ENCODE measurements around the gene PRPF19. TPM values are rescaled to one million over a fixed set of nuclear protein-coding genes. Genes with fewer than 3 reads are reported as not detected.

PRPF19 gene
- total and polyA plus RNA-seq, 2 donors from 2014 or later = 70.7 to 72.1 TPM

DNA sequence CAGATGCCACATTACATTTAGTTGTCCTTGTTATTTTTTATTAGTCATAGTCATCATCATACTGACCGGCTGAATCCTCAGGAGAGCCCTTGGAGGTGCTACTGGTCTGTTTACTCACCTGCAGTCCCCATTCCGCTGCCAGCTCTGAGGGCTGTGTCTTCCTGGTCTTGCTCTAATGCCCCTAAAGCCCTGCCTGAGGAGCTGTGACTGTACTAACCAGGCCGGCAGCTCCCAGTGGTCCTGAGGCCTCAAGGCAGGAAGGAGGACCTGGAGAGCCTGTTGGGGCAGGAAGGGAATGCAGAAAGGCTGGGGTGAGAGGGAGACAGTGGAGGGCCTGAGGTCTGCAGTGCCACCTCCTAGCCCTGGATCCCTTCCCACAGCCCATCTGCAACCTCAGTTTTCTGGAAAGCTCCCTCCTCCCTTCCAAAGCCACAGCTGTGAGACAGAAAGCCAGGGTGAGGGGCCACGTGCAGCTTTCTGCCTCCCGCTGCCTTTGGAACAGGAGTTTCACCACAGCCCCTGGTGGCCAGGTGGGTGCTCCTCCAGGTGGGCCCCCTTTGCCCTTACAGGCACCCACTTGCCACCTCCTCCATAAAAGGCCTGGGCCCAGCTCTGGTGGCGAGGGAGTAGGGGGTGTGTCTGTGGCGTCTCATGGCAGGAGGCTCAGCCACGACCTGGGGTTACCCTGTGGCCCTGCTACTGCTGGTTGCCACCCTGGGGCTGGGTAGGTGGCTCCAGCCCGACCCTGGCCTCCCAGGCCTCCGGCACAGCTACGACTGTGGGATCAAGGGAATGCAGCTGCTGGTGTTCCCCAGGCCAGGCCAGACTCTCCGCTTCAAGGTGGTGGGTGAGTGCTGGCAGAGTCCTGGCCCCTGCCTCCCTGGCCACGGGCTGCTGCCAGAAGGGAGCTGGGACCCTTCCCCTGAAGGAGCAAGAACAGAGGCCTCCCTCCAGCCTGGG is 39.2 kb downstream of the PRPF19 start, which contains the start of gene ZP1:
Gene ZP1, plus strand, starts transcription at position 632 of the 960 bp plus-strand sequence. Its CDS starts 20 bp downstream, at position 652.
- DNase-seq = peak in 3 of 5 donors; percentile 37 to 55 (median 51)
- TF ChIP-seq, protein P1, sequence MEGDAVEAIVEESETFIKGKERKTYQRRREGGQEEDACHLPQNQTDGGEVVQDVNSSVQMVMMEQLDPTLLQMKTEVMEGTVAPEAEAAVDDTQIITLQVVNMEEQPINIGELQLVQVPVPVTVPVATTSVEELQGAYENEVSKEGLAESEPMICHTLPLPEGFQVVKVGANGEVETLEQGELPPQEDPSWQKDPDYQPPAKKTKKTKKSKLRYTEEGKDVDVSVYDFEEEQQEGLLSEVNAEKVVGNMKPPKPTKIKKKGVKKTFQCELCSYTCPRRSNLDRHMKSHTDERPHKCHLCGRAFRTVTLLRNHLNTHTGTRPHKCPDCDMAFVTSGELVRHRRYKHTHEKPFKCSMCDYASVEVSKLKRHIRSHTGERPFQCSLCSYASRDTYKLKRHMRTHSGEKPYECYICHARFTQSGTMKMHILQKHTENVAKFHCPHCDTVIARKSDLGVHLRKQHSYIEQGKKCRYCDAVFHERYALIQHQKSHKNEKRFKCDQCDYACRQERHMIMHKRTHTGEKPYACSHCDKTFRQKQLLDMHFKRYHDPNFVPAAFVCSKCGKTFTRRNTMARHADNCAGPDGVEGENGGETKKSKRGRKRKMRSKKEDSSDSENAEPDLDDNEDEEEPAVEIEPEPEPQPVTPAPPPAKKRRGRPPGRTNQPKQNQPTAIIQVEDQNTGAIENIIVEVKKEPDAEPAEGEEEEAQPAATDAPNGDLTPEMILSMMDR (IDR thresholded peaks at IDR 0.05; ENCODE audit: borderline replicate concordance, extremely low read depth, insufficient read depth) = no peak
- no peaks in the 10 kb centered on the region for H3K36me3 ChIP-seq (ENCODE audit: control insufficient read depth in 2 of 3, insufficient read depth in 3 of 3, low read length in 3 of 3)

DNA sequence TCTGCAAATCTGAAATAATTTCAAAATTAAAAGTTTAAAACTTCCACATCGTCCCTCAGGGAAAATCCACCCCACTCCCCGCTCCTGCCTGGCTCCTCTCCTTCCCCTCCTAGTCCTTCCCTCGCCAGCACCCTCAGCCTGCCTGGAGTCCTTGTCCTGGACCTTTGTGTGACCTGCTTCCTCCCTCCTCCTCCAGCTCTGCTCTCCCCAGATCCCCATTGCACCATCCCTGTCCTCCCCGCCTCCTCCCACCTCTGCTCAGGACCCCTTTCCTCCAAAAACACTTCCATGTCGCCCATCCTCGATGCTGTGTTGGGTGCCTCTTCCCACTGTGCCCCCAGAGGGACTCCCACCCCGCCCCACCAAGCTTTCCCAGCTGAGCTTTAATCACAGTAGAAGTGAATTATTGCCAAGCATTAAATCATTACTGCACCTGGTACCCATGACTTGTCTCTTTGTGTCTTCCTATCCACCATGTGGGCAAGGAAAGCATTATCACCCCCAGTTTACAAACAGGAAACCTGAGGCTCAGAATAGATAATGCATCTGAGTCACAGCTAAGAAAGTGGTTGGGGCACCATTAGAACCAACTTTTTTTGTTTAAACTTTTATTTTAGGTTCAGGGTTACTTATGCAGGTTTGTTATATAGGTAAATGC is 41.4 kb downstream of the PRPF19 start:
- Histone ChIP-seq H3K4me1 (ENCODE audit: control insufficient read depth in 2 of 3, insufficient read depth in 2 of 3, low read depth in 1 of 3, low read length in 3 of 3) (no peaks in the 10 kb centered on the region), H3K27ac (ENCODE audit: low read depth in 2 of 2, low read length in 2 of 2) (no peak overlapping the region), H3K4me3 (ENCODE audit: low read length in 3 of 3) (no peak overlapping the region), H3K27me3 (ENCODE audit: control insufficient read depth, insufficient read depth, low read length) (no peaks in the 10 kb centered on the region), H3K9ac (ENCODE audit: low read length in 3 of 3) (no peak overlapping the region), H3K36me3 (ENCODE audit: control insufficient read depth in 2 of 3, insufficient read depth in 3 of 3, low read length in 3 of 3) (no peaks in the 10 kb centered on the region), H3K9me3 (ENCODE audit: control insufficient read depth in 2 of 3, insufficient read depth in 1 of 3, low read length in 3 of 3) (no peaks in the 10 kb centered on the region)
- intact Hi-C loops (cut with DNase I) = no loop called here
- DNase-seq = no peak
- TF ChIP-seq, protein P1 (IDR thresholded peaks at IDR 0.05; ENCODE audit: borderline replicate concordance, extremely low read depth, insufficient read depth) = no peak
- FAIRE-seq = no peak

More for the DNA sequence above, 39.2 kb downstream of the PRPF19 start, which contains the start of gene ZP1:
- Histone ChIP-seq H3K27me3 (ENCODE audit: control insufficient read depth, insufficient read depth, low read length) (no peaks in the 10 kb centered on the region), H3K27ac (ENCODE audit: low read depth in 2 of 2, low read length in 2 of 2) (no peak within 1 kb of the TSS), H3K9ac (ENCODE audit: low read length in 3 of 3) (no peak within 1 kb of the TSS), H3K9me3 (ENCODE audit: control insufficient read depth in 2 of 3, insufficient read depth in 1 of 3, low read length in 3 of 3) (no peaks in the 10 kb centered on the region), H3K4me1 (ENCODE audit: control insufficient read depth in 2 of 3, insufficient read depth in 2 of 3, low read depth in 1 of 3, low read length in 3 of 3) (no peaks in the 10 kb centered on the region), H3K4me3 (ENCODE audit: low read length in 3 of 3) (no peak within 1 kb of the TSS)
- no peak for FAIRE-seq
- intact Hi-C loops (cut with DNase I) = no loop called here

DNA sequence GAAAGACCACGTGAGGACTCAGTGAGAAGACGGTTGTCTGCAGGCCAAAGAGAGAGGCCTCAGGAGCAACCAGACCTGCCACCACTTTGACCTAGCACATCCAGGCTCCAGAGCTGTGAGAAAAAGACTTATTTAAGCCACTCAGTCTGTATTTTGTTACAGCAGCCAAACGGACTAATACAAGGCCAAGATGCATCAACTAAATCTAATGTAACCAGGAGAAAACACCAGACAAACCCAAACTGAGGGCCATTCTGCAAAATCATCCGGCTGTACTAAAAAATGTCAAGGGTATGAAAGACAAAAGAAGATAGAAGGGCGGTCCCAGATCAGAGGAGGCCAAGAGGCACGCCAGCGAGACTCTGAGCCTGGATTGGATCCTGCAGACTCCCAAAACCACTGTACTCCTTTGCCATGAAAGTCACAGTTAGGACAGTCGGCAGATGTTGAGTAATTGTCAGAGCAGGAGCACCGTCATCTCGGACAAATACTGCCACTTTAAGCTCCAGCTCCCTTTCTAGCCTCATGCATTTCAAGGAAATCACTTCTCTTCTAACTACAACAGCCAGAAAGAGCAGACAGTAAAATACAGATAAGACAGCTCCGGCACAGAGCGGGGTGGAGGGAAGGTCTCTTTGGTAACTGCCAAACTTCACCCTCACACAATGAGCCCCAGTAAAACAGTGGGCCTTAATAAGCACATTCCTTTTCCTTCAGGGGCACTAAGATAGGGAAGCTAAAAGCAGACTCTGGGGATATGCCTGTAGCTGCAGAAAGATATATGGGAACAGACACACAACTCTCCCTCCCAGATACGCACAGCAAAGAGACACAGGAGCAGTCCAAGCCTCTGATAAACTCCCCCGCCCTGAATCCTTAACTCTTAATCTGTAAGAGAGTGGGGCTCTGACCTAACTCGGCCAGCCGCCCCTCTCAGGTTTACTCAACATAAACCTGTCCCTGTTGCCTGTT is 42.5 kb downstream of the PRPF19 start:
- FAIRE-seq (no peak), DNase-seq (no peak)
- no peaks in the 10 kb centered on the region for H3K9me3 ChIP-seq (ENCODE audit: control insufficient read depth in 2 of 3, insufficient read depth in 1 of 3, low read length in 3 of 3)
- no peaks in the 10 kb centered on the region for H3K36me3 ChIP-seq (ENCODE audit: control insufficient read depth in 2 of 3, insufficient read depth in 3 of 3, low read length in 3 of 3)
- intact Hi-C loops (cut with DNase I) = no loop called here
- TF ChIP-seq, protein P1 (IDR thresholded peaks at IDR 0.05; ENCODE audit: borderline replicate concordance, extremely low read depth, insufficient read depth) = no peak
- H3K27me3 ChIP-seq (ENCODE audit: control insufficient read depth, insufficient read depth, low read length) = no peaks in the 10 kb centered on the region
- no peaks in the 10 kb centered on the region for H3K4me1 ChIP-seq (ENCODE audit: control insufficient read depth in 2 of 3, insufficient read depth in 2 of 3, low read depth in 1 of 3, low read length in 3 of 3)
- H3K9ac ChIP-seq (ENCODE audit: low read length in 3 of 3) = no peak overlapping the region
- H3K4me3 ChIP-seq (ENCODE audit: low read length in 3 of 3) = no peak overlapping the region
- no peak overlapping the region for H3K27ac ChIP-seq (ENCODE audit: low read depth in 2 of 2, low read length in 2 of 2)
